Calu3 (cell line): ENCODE data around the gene CPNE5. TPM values are rescaled to one million over a fixed set of nuclear protein-coding genes. Genes with fewer than 3 reads are reported as not detected.
"Not testable (repeated sequence)": the region's sequence is repeated elsewhere in the genome, so short reads cannot be mapped to it uniquely, and the experiment has no call there.

Source experiments
- BruUV-seq: library from RNA; stranded (reverse); fragments of 400-500 nt; replicated peaks from 2 replicates; lab custom pipeline; 2021; lab: Mats Ljungman, UMichigan
- CTCF ChIA-PET: fragments of 300-600 bp; sonication (Branson Sonifier 250); formaldehyde crosslinking; loops from one replicate; lab custom pipeline; 2022; ENCODE audit warnings: antibody characterized with exemption; lab: Charles Lee
- DNase-seq: peaks from one replicate; pipeline ENCODE4 v3.0.0; 2022
- H3K27ac Mint-ChIP-seq: one replicate; pipeline ENCODE4 v1.8.0; 2022; ENCODE audit warnings: mixed read lengths; ENCODE audit not compliant: unreplicated experiment
- H3K27me3 Mint-ChIP-seq: one replicate; pipeline ENCODE4 v1.8.0; 2022; ENCODE audit warnings: mixed read lengths; ENCODE audit not compliant: unreplicated experiment
- H3K36me3 Mint-ChIP-seq: one replicate; pipeline ENCODE4 v1.8.0; 2022; ENCODE audit warnings: mild to moderate bottlenecking, moderate library complexity, mixed read lengths; ENCODE audit not compliant: insufficient read depth, unreplicated experiment
- H3K4me1 Mint-ChIP-seq: one replicate; pipeline ENCODE4 v1.8.0; 2022; ENCODE audit warnings: mild to moderate bottlenecking, low read depth, mixed read lengths; ENCODE audit not compliant: unreplicated experiment
- H3K4me3 Mint-ChIP-seq: one replicate; pipeline ENCODE4 v1.8.0; 2022; ENCODE audit warnings: mild to moderate bottlenecking, low read depth, moderate library complexity, mixed read lengths; ENCODE audit not compliant: unreplicated experiment
- H3K9me3 Mint-ChIP-seq: one replicate; pipeline ENCODE4 v1.8.0; 2022; ENCODE audit warnings: low read depth, mixed read lengths; ENCODE audit not compliant: unreplicated experiment
- CTCF ChIP-seq: fragments of 200-600 bp; IDR thresholded peaks from one replicate; pipeline ENCODE4 v1.8.0; 2022; ENCODE audit warnings: antibody characterized with exemption; ENCODE audit not compliant: unreplicated experiment
- intact Hi-C: fragments of 100-400 bp; cut with micrococcal nuclease; formaldehyde crosslinking; loops from one replicate; pipeline ENCODE4 v1.10.0; 2022; ENCODE audit not compliant: unreplicated experiment
- total RNA-seq: library from RNA; stranded (reverse); gene quantifications from 2 replicates; pipeline ENCODE4 v1.2.3, GENCODE V29; 2022

Gene CPNE5
- total RNA-seq, 1 experiment from 2014 or later = not detected

- Mint-ChIP-seq H3K36me3 (no peaks in the 10 kb centered on the region), H3K27ac (no peak overlapping the region), H3K9me3 (no peaks in the 10 kb centered on the region), H3K27me3 (peaks cover 20% of the 10 kb centered on the region), H3K4me1 (no peaks in the 10 kb centered on the region), H3K4me3 (no peak overlapping the region)
- TF ChIP-seq CTCF = no peak
- CTCF ChIA-PET = no interaction called here
- intact Hi-C loops = no loop called here
- no TSS peak for BruUV-seq
- DNase-seq = no peak
These were observed 125.4 kb downstream of the CPNE5 start for GRCh38 chr6:36713846-36714245.

GRCh38 chr6:36712816-36713215 is 126.4 kb downstream of the CPNE5 start:
- BruUV-seq = no TSS peak
- CTCF ChIA-PET = no interaction called here
- peaks cover 12% of the 10 kb centered on the region for H3K27me3 Mint-ChIP-seq
- no peak overlapping the region for H3K4me3 Mint-ChIP-seq
- no peaks in the 10 kb centered on the region for H3K36me3 Mint-ChIP-seq
- TF ChIP-seq CTCF = no peak
- no peak overlapping the region for H3K27ac Mint-ChIP-seq
- H3K4me1 Mint-ChIP-seq = no peaks in the 10 kb centered on the region
- H3K9me3 Mint-ChIP-seq = no peaks in the 10 kb centered on the region
- intact Hi-C loops = no loop called here
- DNase-seq = no peak

- no peak overlapping the region for H3K4me3 Mint-ChIP-seq
- intact Hi-C loops = no loop called here
- H3K27me3 Mint-ChIP-seq = peaks cover 17% of the 10 kb centered on the region
- TF ChIP-seq CTCF = no peak
- no TSS peak for BruUV-seq
- no peak overlapping the region for H3K27ac Mint-ChIP-seq
- no peaks in the 10 kb centered on the region for H3K36me3 Mint-ChIP-seq
- DNase-seq = no peak
- CTCF ChIA-PET = interaction anchor here (0.6 to 0.8 kb wide), 2 partner anchors 28 to 204 kb away, joined by 3 to 4 read pairs; no protein-coding TSS in a partner anchor
- peaks cover 5% of the 10 kb centered on the region for H3K4me1 Mint-ChIP-seq
- no peaks in the 10 kb centered on the region for H3K9me3 Mint-ChIP-seq
These were observed 132.9 kb downstream of the CPNE5 start for GRCh38 chr6:36706339-36706738.

GRCh38 chr6:36704961-36705577 is 134.2 kb downstream of the CPNE5 start:
- H3K4me3 Mint-ChIP-seq, BruUV-seq, H3K27ac Mint-ChIP-seq, DNase-seq, H3K36me3 Mint-ChIP-seq, intact Hi-C loops, H3K9me3 Mint-ChIP-seq: not testable (repeated sequence)
- Mint-ChIP-seq H3K27me3 (peaks cover 17% of the 10 kb centered on the region), H3K4me1 (peaks cover 11% of the 10 kb centered on the region)
- CTCF ChIA-PET = interaction anchor here (0.6 kb wide), 2 partner anchors 151 to 677 kb away, joined by 4 to 5 read pairs; no protein-coding TSS in a partner anchor

GRCh38 chr6:36703982-36704381 is 135.3 kb downstream of the CPNE5 start:
- intact Hi-C loops = no loop called here
- no peak overlapping the region for H3K4me3 Mint-ChIP-seq
- BruUV-seq = no TSS peak
- peaks cover 17% of the 10 kb centered on the region for H3K27me3 Mint-ChIP-seq
- peaks cover 11% of the 10 kb centered on the region for H3K4me1 Mint-ChIP-seq
- CTCF ChIA-PET = no interaction called here
- H3K27ac Mint-ChIP-seq = no peak overlapping the region
- H3K9me3 Mint-ChIP-seq = no peaks in the 10 kb centered on the region
- TF ChIP-seq CTCF = no peak
- no peak for DNase-seq
- no peaks in the 10 kb centered on the region for H3K36me3 Mint-ChIP-seq
